ENCODE results near the gene C6orf120. TPM values are rescaled to one million over a fixed set of nuclear protein-coding genes. Genes with fewer than 3 reads are reported as not detected.

The C6orf120 gene
- total RNA-seq, 4 donors from 2014 or later = 43.3 to 56.9 (median 45.4) TPM

- no peak for TF ChIP-seq CTCF (IDR thresholded peaks at IDR 0.05; ENCODE audit: low read depth)
Measured at GRCh38 chr6:169724494-169725124, 22.7 kb downstream of the C6orf120 start, which contains the start of gene PHF10. TSS of gene PHF10 (minus strand) at chr6:169724500. CDS start at chr6:169723931, 569 bp downstream.

- TF ChIP-seq CTCF (IDR thresholded peaks at IDR 0.05; ENCODE audit: low read depth) = no peak
Measured at GRCh38 chr6:169725125-169726048, 23.5 kb downstream of the C6orf120 start.

GRCh38 chr6:169726049-169726400 is 24.1 kb downstream of the C6orf120 start:
- no peak for TF ChIP-seq CTCF (IDR thresholded peaks at IDR 0.05; ENCODE audit: low read depth)

GRCh38 chr6:169726963-169727362 is 25.0 kb downstream of the C6orf120 start:
- no peak for TF ChIP-seq CTCF (IDR thresholded peaks at IDR 0.05; ENCODE audit: low read depth)

GRCh38 chr6:169729961-169730360 is 28.0 kb downstream of the C6orf120 start:
- no peak for TF ChIP-seq CTCF (IDR thresholded peaks at IDR 0.05; ENCODE audit: low read depth)

GRCh38 chr6:169738204-169738975 is 36.5 kb downstream of the C6orf120 start:
- no peak for TF ChIP-seq CTCF (IDR thresholded peaks at IDR 0.05; ENCODE audit: low read depth)

All from subcutaneous adipose tissue (tissue), 4 donors.